PC-3 (cell line): Measurements from ENCODE around the gene ARL6IP1. TPM values are rescaled to one million over a fixed set of nuclear protein-coding genes. Genes with fewer than 3 reads are reported as not detected.

Experiments used
- ATAC-seq: fragments of 200-7000 bp; cut with Tn5 transposase; 2 replicates; pipeline ENCODE4 v1.9.1; 2020; ENCODE audit warnings: mild to moderate bottlenecking, moderate library complexity
- BruUV-seq: library from RNA; stranded (reverse); fragments of 400-500 nt; replicated peaks from 2 replicates; lab custom pipeline; 2021; lab: Mats Ljungman, UMichigan
- CTCF ChIA-PET: fragments of 300-600 bp; sonication (Branson Sonifier 250); formaldehyde crosslinking; loops from one replicate; lab custom pipeline; 2022; ENCODE audit warnings: antibody characterized with exemption; lab: Charles Lee
- POLR2A ChIA-PET: fragments of 300-600 bp; sonication (Branson Sonifier 250); formaldehyde crosslinking; loops from one replicate; lab custom pipeline; 2022; ENCODE audit warnings: antibody characterized with exemption; ENCODE audit not compliant: unreplicated experiment; lab: Charles Lee
- DNase-seq: peaks from one replicate; pipeline ENCODE4 v3.0.0-alpha.2; 2015
- H2AFZ ChIP-seq: fragments of 300-600 bp; sonication (generic); 2 replicates; pipeline ENCODE4 v1.6.0; 2016; ENCODE audit warnings: antibody characterized with exemption, low read length
- H3F3A ChIP-seq: fragments of 300-600 bp; sonication (generic); one replicate; pipeline ENCODE4 v1.6.0; 2017; ENCODE audit warnings: antibody characterized with exemption, low read length, control low read depth, mild to moderate bottlenecking; ENCODE audit not compliant: unreplicated experiment
- H3K27ac ChIP-seq: fragments of 300-600 bp; sonication (generic); 2 replicates; pipeline ENCODE4 v1.5.1; 2016; ENCODE audit warnings: mild to moderate bottlenecking, low read length
- H3K27me3 ChIP-seq: fragments of 300-600 bp; sonication (generic); 2 replicates; pipeline ENCODE4 v1.6.1; 2016; ENCODE audit warnings: low read length, mixed read lengths
- H3K36me3 ChIP-seq: fragments of 300-600 bp; sonication (generic); 2 replicates; pipeline ENCODE4 v1.6.1; 2016; ENCODE audit warnings: low read depth, mixed run types, low read length, mixed read lengths
- H3K4me1 ChIP-seq: fragments of 300-600 bp; sonication (generic); 2 replicates; pipeline ENCODE4 v1.5.1; 2016; ENCODE audit warnings: low read length; ENCODE audit not compliant: insufficient read depth
- H3K4me2 ChIP-seq: fragments of 300-600 bp; sonication (generic); 2 replicates; pipeline ENCODE4 v1.6.0; 2016; ENCODE audit warnings: low read length
- H3K4me3 ChIP-seq: fragments of 300-600 bp; sonication (generic); 2 replicates; pipeline ENCODE4 v1.5.1; 2016; ENCODE audit warnings: mild to moderate bottlenecking, low read length, mixed read lengths
- H3K79me2 ChIP-seq: fragments of 300-600 bp; sonication (generic); 2 replicates; pipeline ENCODE4 v1.6.1; 2017; ENCODE audit warnings: low read length, mixed read lengths
- H3K9ac ChIP-seq: fragments of 300-600 bp; sonication (generic); 2 replicates; pipeline ENCODE4 v1.6.0; 2016; ENCODE audit warnings: mild to moderate bottlenecking, low read length
- H3K9me2 ChIP-seq: fragments of 300-600 bp; sonication (generic); replicated peaks from 2 replicates; pipeline ENCODE4 v1.6.1; 2016; ENCODE audit warnings: mixed run types, low read length, mixed read lengths
- H3K9me3 ChIP-seq: fragments of 300-600 bp; sonication (generic); 2 replicates; pipeline ENCODE4 v1.6.1; 2016; ENCODE audit warnings: low read length, mixed read lengths
- H4K20me1 ChIP-seq: fragments of 300-600 bp; sonication (generic); 2 replicates; pipeline ENCODE4 v1.6.1; 2016; ENCODE audit warnings: low read length, mixed read lengths
- EZH2 ChIP-seq: fragments of 300-600 bp; sonication (generic); IDR thresholded peaks from one replicate; pipeline ENCODE4 v1.6.1; 2017; ENCODE audit warnings: antibody characterized with exemption, mild to moderate bottlenecking, low read length; ENCODE audit not compliant: unreplicated experiment
- EZH2phosphoT487 ChIP-seq: fragments of 300-600 bp; sonication (generic); IDR thresholded peaks from 2 replicates; pipeline ENCODE4 v1.6.1; 2018; ENCODE audit warnings: mild to moderate bottlenecking, antibody characterized with exemption, low read length, borderline replicate concordance
- intact Hi-C: fragments of 100-400 bp; cut with micrococcal nuclease; formaldehyde crosslinking; loops from 2 replicates; pipeline ENCODE4 v1.9.0; 2023
- total RNA-seq: library from RNA; depleted of rRNA; stranded (reverse); fragments of >200 nt; gene quantifications from 2 replicates; pipeline ENCODE4 v1.2.3, GENCODE V29; 2014
- TF ChIP-seq, protein P1 (sequence below): fragments of 300-600 bp; sonication (generic); conservative IDR thresholded peaks from 2 replicates; pipeline ENCODE4 v1.5.1; 2017; ENCODE audit warnings: antibody characterized with exemption, low read depth, mild to moderate bottlenecking, low read length

ARL6IP1 gene
- total RNA-seq, 1 experiment from 2014 or later: 150 TPM

DNA sequence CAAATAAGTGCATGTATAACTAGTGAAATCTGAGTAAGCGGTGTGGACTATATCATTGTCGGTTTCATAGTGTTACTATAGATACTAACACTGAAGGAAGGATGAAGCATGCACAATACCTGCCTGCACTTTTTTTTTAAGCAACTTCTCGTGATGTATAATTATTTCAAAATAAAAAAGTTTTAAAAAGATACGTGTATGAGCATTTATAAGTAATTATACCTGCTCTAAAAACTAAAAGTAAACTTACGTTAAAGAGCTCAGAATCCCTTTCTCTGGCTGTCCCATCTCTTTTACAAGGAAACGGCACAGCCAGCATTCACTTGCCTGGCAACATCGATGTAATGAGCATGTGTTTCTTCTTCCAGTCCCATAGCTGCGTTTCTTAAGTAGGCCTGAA lies 31.3 kb upstream of the ARL6IP1 start:
- no peak overlapping the region for H3K27ac ChIP-seq
- H3K9ac ChIP-seq: no peak overlapping the region
- no peaks in the 10 kb centered on the region for H3F3A ChIP-seq
- H3K4me3 ChIP-seq: no peak overlapping the region
- H3K9me2 ChIP-seq: no peaks in the 10 kb centered on the region
- no TSS peak for BruUV-seq
- H3K36me3 ChIP-seq: peaks cover 64% of the 10 kb centered on the region
- ATAC-seq: no peak
- TF ChIP-seq EZH2phosphoT487: no peak
- no peak for TF ChIP-seq EZH2
- TF ChIP-seq, protein P1, sequence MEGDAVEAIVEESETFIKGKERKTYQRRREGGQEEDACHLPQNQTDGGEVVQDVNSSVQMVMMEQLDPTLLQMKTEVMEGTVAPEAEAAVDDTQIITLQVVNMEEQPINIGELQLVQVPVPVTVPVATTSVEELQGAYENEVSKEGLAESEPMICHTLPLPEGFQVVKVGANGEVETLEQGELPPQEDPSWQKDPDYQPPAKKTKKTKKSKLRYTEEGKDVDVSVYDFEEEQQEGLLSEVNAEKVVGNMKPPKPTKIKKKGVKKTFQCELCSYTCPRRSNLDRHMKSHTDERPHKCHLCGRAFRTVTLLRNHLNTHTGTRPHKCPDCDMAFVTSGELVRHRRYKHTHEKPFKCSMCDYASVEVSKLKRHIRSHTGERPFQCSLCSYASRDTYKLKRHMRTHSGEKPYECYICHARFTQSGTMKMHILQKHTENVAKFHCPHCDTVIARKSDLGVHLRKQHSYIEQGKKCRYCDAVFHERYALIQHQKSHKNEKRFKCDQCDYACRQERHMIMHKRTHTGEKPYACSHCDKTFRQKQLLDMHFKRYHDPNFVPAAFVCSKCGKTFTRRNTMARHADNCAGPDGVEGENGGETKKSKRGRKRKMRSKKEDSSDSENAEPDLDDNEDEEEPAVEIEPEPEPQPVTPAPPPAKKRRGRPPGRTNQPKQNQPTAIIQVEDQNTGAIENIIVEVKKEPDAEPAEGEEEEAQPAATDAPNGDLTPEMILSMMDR: no peak
- no peak overlapping the region for H3K4me2 ChIP-seq
- no peaks in the 10 kb centered on the region for H3K27me3 ChIP-seq
- ChIA-PET POLR2A (no interaction called here), CTCF (no interaction called here)
- H2AFZ ChIP-seq: no peak overlapping the region
- H4K20me1 ChIP-seq: no peaks in the 10 kb centered on the region
- no peak for DNase-seq
- intact Hi-C loops: no loop called here
- H3K9me3 ChIP-seq: no peaks in the 10 kb centered on the region
- no peaks in the 10 kb centered on the region for H3K4me1 ChIP-seq
- H3K79me2 ChIP-seq: no peaks in the 10 kb centered on the region

DNA sequence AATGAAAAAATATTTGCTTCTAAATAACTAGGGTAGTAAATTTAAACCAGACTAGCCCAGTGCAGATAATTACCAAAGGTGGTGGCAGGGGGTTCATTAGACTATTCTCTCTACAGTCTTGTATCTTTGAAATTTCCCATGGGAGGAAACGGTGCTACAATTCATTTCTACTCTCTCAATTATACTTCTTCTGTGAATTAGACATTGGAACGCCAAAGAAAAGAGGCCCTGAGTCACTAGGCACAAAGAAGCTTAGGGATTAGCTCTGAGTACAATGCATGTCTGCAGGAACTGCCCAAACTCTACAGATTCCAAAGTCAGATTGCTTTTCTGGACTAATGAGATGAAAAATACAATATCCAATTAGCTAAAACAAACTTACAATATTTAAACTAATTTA lies 30.7 kb upstream of the ARL6IP1 start:
- intact Hi-C loops: no loop called here
- ATAC-seq: no peak
- no peak overlapping the region for H3K9ac ChIP-seq
- H3K4me2 ChIP-seq: no peak overlapping the region
- no peaks in the 10 kb centered on the region for H3K4me1 ChIP-seq
- TF ChIP-seq, protein P1: no peak
- TF ChIP-seq EZH2phosphoT487 (no peak), EZH2 (no peak)
- H3K79me2 ChIP-seq: no peaks in the 10 kb centered on the region
- ChIA-PET POLR2A (no interaction called here), CTCF (no interaction called here)
- H4K20me1 ChIP-seq: no peaks in the 10 kb centered on the region
- peaks cover 64% of the 10 kb centered on the region for H3K36me3 ChIP-seq
- H3K27ac ChIP-seq: no peak overlapping the region
- no peak overlapping the region for H2AFZ ChIP-seq
- H3K4me3 ChIP-seq: no peak overlapping the region
- no peak for DNase-seq
- H3K27me3 ChIP-seq: no peaks in the 10 kb centered on the region
- H3K9me3 ChIP-seq: no peaks in the 10 kb centered on the region
- no TSS peak for BruUV-seq
- no peaks in the 10 kb centered on the region for H3K9me2 ChIP-seq
- no peaks in the 10 kb centered on the region for H3F3A ChIP-seq

DNA sequence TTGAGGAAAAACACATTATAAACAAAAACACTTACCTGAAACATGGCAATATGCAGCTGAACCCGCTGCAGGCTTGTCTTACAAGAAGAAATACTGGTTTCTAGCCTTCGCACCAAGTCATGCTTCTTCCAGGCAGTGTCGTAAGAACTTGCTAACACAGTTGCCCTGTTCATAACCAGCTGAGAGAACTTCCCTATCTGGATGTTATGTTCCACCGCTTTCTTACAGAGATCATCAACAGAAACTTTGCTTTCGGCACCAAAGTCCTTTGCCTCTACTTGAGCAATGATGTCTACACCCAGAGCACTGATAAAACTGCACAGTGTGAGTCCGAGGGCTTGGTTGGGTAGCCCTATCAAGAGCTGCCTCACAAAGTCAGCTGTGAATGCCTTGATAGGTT lies 27.9 kb upstream of the ARL6IP1 start:
- no peak for ATAC-seq
- intact Hi-C loops: no loop called here
- no peaks in the 10 kb centered on the region for H3K9me2 ChIP-seq
- H3K4me3 ChIP-seq: no peak overlapping the region
- H3K79me2 ChIP-seq: no peaks in the 10 kb centered on the region
- ChIA-PET POLR2A (no interaction called here), CTCF (no interaction called here)
- H3K36me3 ChIP-seq: peaks cover 41% of the 10 kb centered on the region
- no peak for DNase-seq
- BruUV-seq: no TSS peak
- H2AFZ ChIP-seq: no peak overlapping the region
- no peak overlapping the region for H3K4me2 ChIP-seq
- H4K20me1 ChIP-seq: no peaks in the 10 kb centered on the region
- H3K4me1 ChIP-seq: no peaks in the 10 kb centered on the region
- H3K9ac ChIP-seq: no peak overlapping the region
- TF ChIP-seq EZH2: no peak
- no peak for TF ChIP-seq EZH2phosphoT487
- TF ChIP-seq, protein P1: no peak
- H3K27ac ChIP-seq: no peak overlapping the region
- no peaks in the 10 kb centered on the region for H3F3A ChIP-seq
- H3K9me3 ChIP-seq: no peaks in the 10 kb centered on the region
- H3K27me3 ChIP-seq: no peaks in the 10 kb centered on the region
